Upper lobe of right lung (tissue), 1 donor: ENCODE measurements around the gene NLGN4Y. TPM values are rescaled to one million over a fixed set of nuclear protein-coding genes. Genes with fewer than 3 reads are reported as not detected.

Source experiments
- ATAC-seq: fragments of 200-7000 bp; cut with Tn5 transposase; one replicate; pipeline ENCODE4 v1.9.1; 2020; ENCODE audit warnings: mild to moderate bottlenecking, moderate library complexity
- DNase-seq: peaks from one replicate; pipeline ENCODE4 v3.0.0-alpha.2; 2020
- H3K27ac ChIP-seq: fragments of 200-600 bp; one replicate; pipeline ENCODE4 v1.8.0; 2022
- H3K27me3 ChIP-seq: fragments of 200-600 bp; one replicate; pipeline ENCODE4 v1.8.0; 2022; ENCODE audit warnings: mild to moderate bottlenecking
- H3K36me3 ChIP-seq: fragments of 200-600 bp; one replicate; pipeline ENCODE4 v1.8.0; 2022
- H3K4me1 ChIP-seq: fragments of 200-600 bp; one replicate; pipeline ENCODE4 v1.8.0; 2022
- H3K4me3 ChIP-seq: fragments of 200-600 bp; one replicate; pipeline ENCODE4 v1.8.0; 2022; ENCODE audit warnings: mild to moderate bottlenecking
- H3K9me3 ChIP-seq: fragments of 200-600 bp; one replicate; pipeline ENCODE4 v1.8.0; 2022
- intact Hi-C: fragments of 100-400 bp; cut with DNase I; formaldehyde crosslinking; loops from one replicate; pipeline ENCODE4 v1.11.0; 2022
- total RNA-seq: library from RNA; stranded (reverse); fragmentation: NEBNext Ultra II Directional; extraction: Animal tissue kit (Norgen Biotek cat#: 25700); gene quantifications from one replicate; pipeline ENCODE4 v1.2.1, GENCODE V29; 2021
- TF ChIP-seq, protein P1 (sequence below): fragments of 200-600 bp; IDR thresholded peaks from one replicate; pipeline ENCODE4 v1.8.0; 2022; ENCODE audit warnings: antibody characterized with exemption
- donor health status: DM: no; HTN: yes; CAD: no; lungs with severe emphysema.

The NLGN4Y gene
- total RNA-seq, 1 donor from 2014 or later: 3.7 TPM

- Histone ChIP-seq H3K4me1 (no peaks in the 10 kb centered on the region), H3K4me3 (no peak overlapping the region), H3K27ac (no peak overlapping the region), H3K36me3 (no peaks in the 10 kb centered on the region), H3K27me3 (no peaks in the 10 kb centered on the region), H3K9me3 (no peaks in the 10 kb centered on the region)
- DNase-seq: no peak
- intact Hi-C loops: no loop called here
- TF ChIP-seq, protein P1, sequence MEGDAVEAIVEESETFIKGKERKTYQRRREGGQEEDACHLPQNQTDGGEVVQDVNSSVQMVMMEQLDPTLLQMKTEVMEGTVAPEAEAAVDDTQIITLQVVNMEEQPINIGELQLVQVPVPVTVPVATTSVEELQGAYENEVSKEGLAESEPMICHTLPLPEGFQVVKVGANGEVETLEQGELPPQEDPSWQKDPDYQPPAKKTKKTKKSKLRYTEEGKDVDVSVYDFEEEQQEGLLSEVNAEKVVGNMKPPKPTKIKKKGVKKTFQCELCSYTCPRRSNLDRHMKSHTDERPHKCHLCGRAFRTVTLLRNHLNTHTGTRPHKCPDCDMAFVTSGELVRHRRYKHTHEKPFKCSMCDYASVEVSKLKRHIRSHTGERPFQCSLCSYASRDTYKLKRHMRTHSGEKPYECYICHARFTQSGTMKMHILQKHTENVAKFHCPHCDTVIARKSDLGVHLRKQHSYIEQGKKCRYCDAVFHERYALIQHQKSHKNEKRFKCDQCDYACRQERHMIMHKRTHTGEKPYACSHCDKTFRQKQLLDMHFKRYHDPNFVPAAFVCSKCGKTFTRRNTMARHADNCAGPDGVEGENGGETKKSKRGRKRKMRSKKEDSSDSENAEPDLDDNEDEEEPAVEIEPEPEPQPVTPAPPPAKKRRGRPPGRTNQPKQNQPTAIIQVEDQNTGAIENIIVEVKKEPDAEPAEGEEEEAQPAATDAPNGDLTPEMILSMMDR: no peak
- no peak for ATAC-seq
These were observed 224.0 kb downstream of the NLGN4Y start for GRCh38 chrY:14748329-14748728.

DNA sequence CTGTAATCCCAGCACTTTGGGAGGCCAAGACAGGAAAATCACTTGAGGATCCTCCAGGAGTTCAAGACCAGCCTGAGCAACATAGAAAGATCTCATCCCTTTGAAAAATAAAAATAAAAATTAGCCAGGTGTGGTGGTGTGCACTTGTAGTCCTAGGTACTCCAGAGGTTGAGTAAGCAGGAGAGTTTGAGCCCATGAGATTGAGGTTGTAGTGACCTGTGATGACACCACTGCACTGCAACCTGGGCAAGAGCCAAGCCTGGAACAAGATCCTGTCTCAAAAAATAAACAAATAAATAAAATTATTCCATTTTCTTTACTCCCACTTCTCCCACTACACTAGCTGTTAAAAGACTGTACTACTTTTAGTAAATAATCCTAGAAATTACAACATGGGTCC is 231.2 kb downstream of the NLGN4Y start:
- H3K4me3 ChIP-seq: no peak overlapping the region
- no peaks in the 10 kb centered on the region for H3K9me3 ChIP-seq
- intact Hi-C loops: no loop called here
- TF ChIP-seq, protein P1: no peak
- no peak overlapping the region for H3K27ac ChIP-seq
- H3K36me3 ChIP-seq: no peaks in the 10 kb centered on the region
- H3K4me1 ChIP-seq: no peaks in the 10 kb centered on the region
- no peaks in the 10 kb centered on the region for H3K27me3 ChIP-seq
- DNase-seq: no peak
- no peak for ATAC-seq

- Histone ChIP-seq H3K4me3 (no peak overlapping the region), H3K27me3 (no peaks in the 10 kb centered on the region), H3K4me1 (no peaks in the 10 kb centered on the region), H3K9me3 (no peaks in the 10 kb centered on the region), H3K36me3 (no peaks in the 10 kb centered on the region), H3K27ac (no peak overlapping the region)
- ATAC-seq (no peak), DNase-seq (no peak)
- intact Hi-C loops: no loop called here
- TF ChIP-seq, protein P1: no peak
These were observed 238.6 kb downstream of the NLGN4Y start for GRCh38 chrY:14762903-14763302.

- H3K36me3 ChIP-seq: no peaks in the 10 kb centered on the region
- intact Hi-C loops: no loop called here
- no peaks in the 10 kb centered on the region for H3K9me3 ChIP-seq
- ATAC-seq (no peak), DNase-seq (no peak)
- TF ChIP-seq, protein P1: no peak
- no peaks in the 10 kb centered on the region for H3K4me1 ChIP-seq
- no peak overlapping the region for H3K4me3 ChIP-seq
- H3K27me3 ChIP-seq: no peaks in the 10 kb centered on the region
- H3K27ac ChIP-seq: no peak overlapping the region
These were observed 239.3 kb downstream of the NLGN4Y start for GRCh38 chrY:14763600-14763999.

GRCh38 chrY:14778208-14778607 is 253.9 kb downstream of the NLGN4Y start:
- no peak overlapping the region for H3K27ac ChIP-seq
- no peak for ATAC-seq
- TF ChIP-seq, protein P1: no peak

GRCh38 chrY:14793104-14793503 is 268.8 kb downstream of the NLGN4Y start:
- intact Hi-C loops: no loop called here
- DNase-seq (no peak), ATAC-seq (no peak)
- no peaks in the 10 kb centered on the region for H3K4me1 ChIP-seq
- no peak overlapping the region for H3K4me3 ChIP-seq
- TF ChIP-seq, protein P1: no peak
- no peaks in the 10 kb centered on the region for H3K9me3 ChIP-seq
- no peak overlapping the region for H3K27ac ChIP-seq
- H3K36me3 ChIP-seq: no peaks in the 10 kb centered on the region
- H3K27me3 ChIP-seq: no peaks in the 10 kb centered on the region

More at GRCh38 chrY:14778208-14778607, 253.9 kb downstream of the NLGN4Y start:
- Histone ChIP-seq H3K36me3 (no peaks in the 10 kb centered on the region), H3K4me3 (no peak overlapping the region), H3K4me1 (no peaks in the 10 kb centered on the region), H3K9me3 (no peaks in the 10 kb centered on the region), H3K27me3 (no peaks in the 10 kb centered on the region)
- no peak for DNase-seq
- intact Hi-C loops: no loop called here
